Hematopoietic multipotent progenitor cell treated with erythropoietin and hydrocortisone succinate and interleukin-3 and kit ligand, for 15 days (in vitro differentiated cells): ENCODE data around the gene DSCAM.

Experiments
- DNase-seq: peaks from one replicate; pipeline ENCODE4 v3.0.0-alpha.2; 2015; ENCODE audit warnings: low spot score

Gene DSCAM

DNA sequence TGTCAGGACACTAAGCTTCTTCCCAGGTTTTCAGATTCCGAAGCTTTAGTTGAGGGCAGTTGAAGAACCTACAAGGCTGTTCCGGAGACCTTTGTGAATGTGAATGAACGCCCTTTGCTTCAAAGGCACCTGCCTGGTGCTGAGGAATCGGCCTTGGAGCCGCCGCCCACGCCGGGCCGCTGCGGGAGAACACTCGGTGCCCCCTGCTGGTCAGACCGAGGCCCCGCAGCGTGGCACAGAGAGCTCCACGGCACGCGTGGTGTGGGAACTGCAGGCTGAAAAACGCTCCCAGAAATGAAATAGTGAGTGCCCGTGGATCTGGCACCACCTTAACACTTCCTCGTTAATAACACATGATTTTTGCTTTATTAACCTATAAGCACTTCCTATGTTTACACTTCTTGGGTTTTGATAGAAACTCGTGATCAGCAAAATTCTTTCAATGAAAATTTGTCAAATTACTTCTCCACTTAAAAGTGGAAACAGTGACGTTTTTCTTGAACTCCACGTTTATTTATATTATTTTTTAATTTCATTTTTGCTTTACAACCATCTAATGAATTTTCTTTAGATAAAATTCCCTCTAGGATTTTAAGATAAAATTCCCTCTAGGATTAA lies 460.6 kb downstream of the DSCAM start:
- no peak for DNase-seq

DNA sequence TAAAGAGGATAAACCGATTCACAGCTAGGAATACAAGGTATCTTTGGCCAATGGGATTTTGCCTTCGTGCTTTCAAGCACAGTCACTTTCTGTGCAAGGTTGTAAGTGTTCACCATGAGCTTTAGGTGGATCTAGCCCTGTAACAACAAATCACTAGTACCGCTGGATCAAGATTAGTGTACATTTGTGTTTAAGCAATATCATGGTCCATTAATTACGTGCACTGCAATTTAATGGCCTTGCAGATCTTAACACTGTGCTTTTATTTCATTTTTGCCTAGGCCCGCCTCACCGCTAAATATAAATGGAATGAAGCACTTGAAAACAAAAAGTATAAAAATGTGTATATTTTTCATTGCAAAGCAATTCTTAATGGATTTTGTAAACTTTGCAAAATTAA lies 461.1 kb downstream of the DSCAM start:
- no peak for DNase-seq

- no peak for DNase-seq
These were observed 463.0 kb downstream of the DSCAM start for GRCh38 chr21:40383951-40384350.

GRCh38 chr21:40381111-40381510 lies 465.8 kb downstream of the DSCAM start:
- no peak for DNase-seq

DNA sequence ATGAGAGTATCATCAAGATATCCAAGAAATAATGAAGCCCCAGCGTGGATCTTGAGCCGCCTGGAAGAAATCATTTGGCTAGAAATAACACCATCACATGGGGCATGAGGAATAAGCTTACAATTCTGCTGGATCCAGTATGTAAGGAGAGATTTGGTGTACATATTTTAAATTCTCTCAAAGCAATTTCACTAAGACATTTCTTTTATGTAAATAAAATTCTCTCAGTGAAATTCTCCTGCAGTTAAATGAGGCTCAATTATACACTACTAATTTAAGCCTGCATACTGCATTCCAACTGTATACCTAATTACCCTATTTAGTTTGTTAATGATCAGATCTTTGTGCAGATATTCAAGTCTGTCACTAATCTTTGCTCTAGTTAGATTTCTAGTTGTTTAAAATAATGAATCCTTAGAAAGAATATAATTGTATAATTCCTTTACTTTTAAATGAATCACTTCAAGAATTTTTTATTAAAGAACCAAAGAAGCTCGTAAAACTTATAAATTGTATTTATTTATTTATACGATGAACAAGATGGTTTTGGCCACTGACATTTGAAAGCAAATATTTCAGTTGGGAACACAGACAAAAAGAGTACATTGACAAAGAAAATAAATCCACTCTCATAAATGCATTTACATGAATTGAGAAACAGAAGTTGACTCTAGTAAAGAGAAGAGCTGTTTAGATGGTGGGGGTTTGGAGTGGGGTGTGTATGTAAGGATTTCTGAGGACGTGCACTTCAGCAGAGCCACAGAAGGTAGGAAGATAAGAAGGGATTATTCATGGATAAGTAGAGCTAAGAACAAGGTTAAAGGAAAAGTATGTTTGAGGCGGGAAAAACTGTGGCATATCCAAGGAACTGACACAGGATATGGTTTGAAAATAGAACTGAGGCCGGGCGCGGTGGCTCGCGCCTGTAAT lies 466.8 kb downstream of the DSCAM start:
- DNase-seq: no peak

- no peak for DNase-seq
These were observed 469.8 kb downstream of the DSCAM start for GRCh38 chr21:40377135-40377534.

DNA sequence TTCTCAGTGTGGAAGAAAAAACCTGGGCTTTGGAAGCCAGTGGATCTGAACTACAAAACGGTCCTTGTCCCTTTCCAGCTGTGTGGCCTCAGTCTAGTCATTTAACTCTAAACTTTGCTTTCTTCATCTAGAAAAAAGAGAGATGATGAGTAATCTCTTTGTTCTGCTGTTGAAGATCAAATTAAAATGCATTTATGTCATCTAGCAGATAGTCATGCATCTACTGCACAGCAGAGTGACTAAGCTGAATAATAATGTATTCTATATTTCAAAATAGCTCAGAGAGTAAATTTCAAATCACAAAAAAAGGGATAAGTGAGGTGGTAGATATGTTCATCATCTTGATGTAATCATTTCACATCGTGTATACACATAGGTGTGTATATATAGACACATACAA lies 473.2 kb downstream of the DSCAM start:
- no peak for DNase-seq

DNA sequence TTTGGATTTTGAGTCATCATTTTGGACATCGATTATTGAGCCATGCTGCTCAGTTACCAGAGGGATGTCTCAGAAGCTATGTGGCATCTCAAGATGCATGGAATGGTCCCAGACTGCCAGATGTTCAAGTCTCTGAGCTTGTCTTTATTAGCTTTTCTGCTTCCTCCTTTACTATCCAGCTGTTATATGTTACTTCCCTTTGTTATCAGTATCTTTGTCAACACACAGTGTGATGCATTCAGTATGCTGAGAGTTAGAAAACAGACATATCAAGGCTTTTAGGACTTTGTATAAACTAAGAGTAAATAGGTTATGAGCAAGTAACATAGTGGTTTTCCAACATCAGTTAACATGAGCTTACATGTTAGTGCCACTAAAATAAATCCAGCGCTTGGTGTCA lies 474.5 kb downstream of the DSCAM start:
- no peak for DNase-seq

DNA sequence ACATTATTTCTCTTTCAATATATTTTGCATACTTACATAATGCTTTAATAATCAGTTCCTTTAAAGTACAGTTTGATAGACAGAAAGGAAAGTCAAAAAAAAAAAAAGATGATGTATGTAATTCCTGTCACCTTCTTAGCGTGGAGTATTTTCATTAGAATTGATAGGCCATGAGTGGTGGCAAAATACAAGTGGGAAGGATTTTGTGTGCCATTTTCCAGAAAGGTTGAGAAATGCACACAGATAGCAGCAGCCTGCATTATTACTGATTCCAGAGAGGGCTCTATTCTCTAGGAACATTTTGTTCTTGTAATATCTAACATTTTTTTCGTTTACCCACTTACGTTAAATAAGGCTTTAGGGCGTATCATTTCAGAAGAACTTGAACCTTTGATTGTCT lies 475.6 kb downstream of the DSCAM start:
- DNase-seq: no peak

GRCh38 chr21:40356644-40357043 lies 490.3 kb downstream of the DSCAM start:
- DNase-seq: no peak

GRCh38 chr21:40355076-40355475 lies 491.9 kb downstream of the DSCAM start:
- DNase-seq: no peak

GRCh38 chr21:40351006-40351405 lies 496.0 kb downstream of the DSCAM start:
- no peak for DNase-seq

DNA sequence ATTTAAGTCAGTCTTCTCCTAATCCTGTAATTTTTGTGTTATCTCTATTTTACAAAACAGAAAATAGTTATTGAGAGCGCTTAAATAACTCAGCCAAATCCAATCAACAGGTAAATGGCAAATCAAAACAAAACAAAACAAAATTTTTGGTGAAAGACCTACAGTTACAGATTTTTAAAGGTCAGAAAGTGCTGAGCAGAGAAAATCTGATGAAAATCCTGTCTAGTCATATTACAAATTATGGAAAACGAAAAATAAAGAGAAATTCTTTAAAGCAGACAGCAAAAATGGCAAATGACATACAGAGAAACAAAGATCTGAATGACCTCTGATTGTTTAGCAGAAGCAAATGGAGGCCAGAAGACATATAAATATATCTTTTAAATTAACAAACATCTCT lies 497.4 kb downstream of the DSCAM start:
- DNase-seq: no peak

DNA sequence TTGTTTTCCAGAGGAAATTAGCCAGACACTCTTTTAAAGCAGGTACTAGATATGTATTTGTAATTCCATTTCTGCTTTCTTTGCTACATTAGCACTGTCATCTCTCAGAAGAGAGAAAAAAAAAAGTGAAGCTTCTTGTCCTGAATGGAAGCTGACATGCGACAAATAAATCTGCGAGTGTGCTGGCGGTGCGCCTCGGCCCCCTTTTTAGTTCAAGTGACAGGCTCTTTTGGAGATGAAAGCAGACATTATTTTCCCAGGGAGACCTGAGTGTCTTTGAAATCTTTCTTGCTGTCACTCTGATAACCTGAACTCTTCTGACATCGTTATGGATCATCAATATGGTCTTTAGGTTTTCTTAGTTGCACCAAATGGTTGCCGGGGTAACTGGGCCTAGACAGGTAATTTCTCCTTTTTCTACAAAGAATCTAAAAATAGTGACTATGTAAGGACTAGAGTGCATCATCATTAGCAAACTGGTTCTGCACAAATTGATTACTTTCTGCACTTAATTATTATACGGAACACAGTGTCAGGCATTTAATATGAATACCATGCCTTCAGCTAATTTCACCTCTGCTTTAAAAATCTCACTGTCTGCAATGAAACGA lies 501.1 kb downstream of the DSCAM start:
- DNase-seq: no peak

GRCh38 chr21:40340357-40340756 lies 506.6 kb downstream of the DSCAM start:
- DNase-seq: no peak

DNA sequence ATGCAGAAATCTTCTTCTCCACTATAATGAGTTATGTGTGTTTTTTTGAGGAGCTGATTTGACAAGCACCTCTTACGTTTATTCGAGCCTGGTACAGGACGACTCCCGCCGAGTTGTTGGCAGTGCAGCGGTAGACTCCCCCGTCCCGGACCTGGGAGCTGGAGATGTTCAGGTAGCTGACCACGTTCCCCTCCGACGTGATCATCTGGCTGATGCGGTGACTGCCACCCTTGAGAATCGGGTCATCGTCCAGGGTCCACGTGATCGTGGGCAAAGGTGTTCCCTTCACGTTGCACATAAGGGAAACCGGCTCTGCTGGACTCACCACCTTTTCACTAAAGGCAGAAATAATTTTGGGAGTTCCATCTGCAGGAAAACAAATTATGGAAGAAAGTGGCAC lies 507.9 kb downstream of the DSCAM start:
- DNase-seq: no peak

DNA sequence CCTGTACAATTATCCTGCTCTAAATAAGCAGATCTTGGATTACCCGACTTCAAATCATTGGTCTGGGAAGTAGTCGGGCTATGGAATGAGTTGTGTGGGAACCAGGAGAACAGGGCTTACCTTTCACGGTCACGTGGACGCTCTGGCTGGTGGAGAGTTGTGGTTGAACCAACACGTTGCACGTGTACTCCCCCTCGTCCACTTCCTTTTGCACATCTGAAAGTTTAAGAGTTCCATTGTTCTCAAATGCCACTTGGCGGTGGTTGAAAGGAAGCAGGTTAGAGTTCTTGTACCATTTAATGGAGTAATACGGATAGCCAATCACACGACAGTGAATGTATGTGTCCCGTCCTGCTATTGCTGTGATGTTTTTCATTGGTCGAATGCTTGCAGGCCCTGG lies 509.0 kb downstream of the DSCAM start:
- DNase-seq: no peak

DNA sequence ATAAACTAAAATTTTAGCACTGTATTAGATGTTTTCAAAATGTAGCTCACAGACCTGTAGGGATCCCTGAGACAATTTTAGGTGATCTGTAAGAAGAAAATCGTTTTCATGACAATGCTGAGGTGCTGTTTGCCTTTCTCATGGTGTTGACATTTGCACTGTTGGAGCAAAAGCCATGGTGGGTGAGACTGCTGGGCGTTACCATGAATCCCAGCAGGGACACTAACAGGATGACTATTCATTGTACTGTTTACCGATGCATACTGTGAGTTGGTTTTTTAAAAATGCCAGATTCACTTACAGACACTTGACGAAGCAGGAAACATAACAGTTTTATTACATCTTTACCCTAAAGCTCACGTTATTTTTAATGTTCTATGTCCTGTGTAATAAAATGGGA lies 511.3 kb downstream of the DSCAM start:
- DNase-seq: no peak

DNA sequence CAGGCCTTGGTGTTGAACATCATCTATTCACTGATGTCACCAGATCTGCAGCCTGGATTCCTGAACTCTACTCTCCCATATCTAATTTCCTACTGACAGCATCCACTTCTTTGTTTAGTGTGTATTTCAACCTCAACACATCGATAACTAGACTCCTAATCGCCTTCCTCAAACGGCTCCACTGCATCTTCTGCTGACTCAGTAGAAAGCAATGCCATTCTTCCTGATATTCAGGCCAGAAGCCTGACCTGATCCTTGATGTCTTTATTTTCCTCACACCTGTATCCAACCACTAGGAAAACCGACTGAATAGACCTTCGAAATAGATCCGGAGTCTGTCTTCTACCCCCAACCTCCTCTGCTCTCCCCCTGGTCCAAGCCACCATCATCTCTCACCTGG lies 512.8 kb downstream of the DSCAM start:
- no peak for DNase-seq

DNA sequence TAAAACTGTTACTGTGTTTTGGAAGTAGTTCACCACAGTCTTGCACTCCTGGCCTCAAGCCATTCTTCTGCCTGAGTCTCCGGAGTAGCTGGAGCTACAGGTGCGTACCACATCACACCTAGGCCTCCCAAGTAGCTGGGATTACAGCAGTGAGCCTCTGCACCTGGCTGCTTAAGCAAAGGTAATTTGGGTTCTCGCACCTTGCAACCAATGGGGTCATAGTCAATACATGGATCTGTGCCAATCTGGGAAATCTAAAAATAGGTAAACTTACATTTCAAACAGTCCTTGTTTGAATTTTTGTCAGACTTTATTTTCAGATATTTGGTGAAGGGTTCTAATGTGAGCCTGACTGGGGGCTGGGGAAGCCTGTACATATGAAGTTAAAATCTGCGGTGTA lies 513.2 kb downstream of the DSCAM start:
- no peak for DNase-seq

- no peak for DNase-seq
These were observed 515.2 kb downstream of the DSCAM start for GRCh38 chr21:40331804-40332203.

GRCh38 chr21:40331172-40331571 lies 515.8 kb downstream of the DSCAM start:
- DNase-seq: no peak

DNA sequence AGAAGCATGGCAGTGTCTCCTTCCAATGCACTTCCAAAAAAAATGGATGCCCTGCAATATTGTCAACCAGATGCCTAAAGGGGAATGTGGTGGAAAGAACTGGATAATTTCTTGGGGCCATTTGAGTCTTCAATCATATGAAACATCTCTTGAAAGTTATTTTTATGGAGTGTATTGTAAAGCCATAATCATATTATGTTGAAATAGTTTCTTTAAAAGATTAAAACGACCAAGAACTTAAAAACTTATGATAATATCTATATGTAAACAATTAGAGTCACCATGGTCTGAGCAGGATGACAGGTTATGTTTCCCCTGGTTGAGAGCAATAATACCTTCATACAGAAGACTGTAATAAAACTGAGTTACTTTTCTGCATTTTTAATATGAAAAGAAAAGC lies 522.6 kb downstream of the DSCAM start:
- DNase-seq: no peak
